ENCODE measurements around the gene GAREM1.

The GAREM1 gene

GRCh38 chr18:32299484-32299883, 171.2 kb downstream of the GAREM1 start:
- in situ Hi-C loops (cut with HindIII; ENCODE audit: low sequenced_read_pairs) = loop anchor here (25.0 kb wide), 1 partner anchor 163 kb away; the partner anchor contains the start of gene GAREM1

- in situ Hi-C loops (cut with HindIII; ENCODE audit: low sequenced_read_pairs) = loop anchor here (25.0 kb wide), 1 partner anchor 164 kb away; the partner anchor contains the start of gene GAREM1
These were observed 172.5 kb downstream of the GAREM1 start for GRCh38 chr18:32298171-32298667.

- in situ Hi-C loops (cut with HindIII; ENCODE audit: low sequenced_read_pairs) = loop anchor here (25.0 kb wide), 1 partner anchor 165 kb away; the partner anchor contains the start of gene GAREM1
These were observed 173.0 kb downstream of the GAREM1 start for GRCh38 chr18:32297579-32298170.

- in situ Hi-C loops (cut with HindIII; ENCODE audit: low sequenced_read_pairs) = loop anchor here (25.0 kb wide), 1 partner anchor 165 kb away; the partner anchor contains the start of gene GAREM1
These were observed 173.8 kb downstream of the GAREM1 start for GRCh38 chr18:32296851-32297250.

GRCh38 chr18:32295604-32296003, 175.1 kb downstream of the GAREM1 start:
- in situ Hi-C loops (cut with HindIII; ENCODE audit: low sequenced_read_pairs) = loop anchor here (25.0 kb wide), 1 partner anchor 167 kb away; the partner anchor contains the start of gene GAREM1

GRCh38 chr18:32293107-32293506, 177.6 kb downstream of the GAREM1 start:
- in situ Hi-C loops (cut with HindIII; ENCODE audit: low sequenced_read_pairs) = loop anchor here (25.0 kb wide), 1 partner anchor 169 kb away; the partner anchor contains the start of gene GAREM1

- in situ Hi-C loops (cut with HindIII; ENCODE audit: low sequenced_read_pairs) = loop anchor here (25.0 kb wide), 1 partner anchor 171 kb away; the partner anchor contains the start of gene GAREM1
These were observed 179.1 kb downstream of the GAREM1 start for GRCh38 chr18:32291623-32292022.

GRCh38 chr18:32290810-32291209, 179.9 kb downstream of the GAREM1 start:
- in situ Hi-C loops (cut with HindIII; ENCODE audit: low sequenced_read_pairs) = loop anchor here (25.0 kb wide), 1 partner anchor 171 kb away; the partner anchor contains the start of gene GAREM1

- in situ Hi-C loops (cut with HindIII; ENCODE audit: low sequenced_read_pairs) = loop anchor here (25.0 kb wide), 1 partner anchor 173 kb away; the partner anchor contains the start of gene GAREM1
These were observed 181.1 kb downstream of the GAREM1 start for GRCh38 chr18:32289483-32290075.

- in situ Hi-C loops (cut with HindIII; ENCODE audit: low sequenced_read_pairs) = loop anchor here (25.0 kb wide), 1 partner anchor 174 kb away; the partner anchor contains the start of gene GAREM1
These were observed 182.8 kb downstream of the GAREM1 start for GRCh38 chr18:32287873-32288272.

- in situ Hi-C loops (cut with HindIII; ENCODE audit: low sequenced_read_pairs) = loop anchor here (25.0 kb wide), 1 partner anchor 175 kb away; the partner anchor contains the start of gene GAREM1
These were observed 183.4 kb downstream of the GAREM1 start for GRCh38 chr18:32287249-32287648.

GRCh38 chr18:32286749-32287148, 183.9 kb downstream of the GAREM1 start:
- in situ Hi-C loops (cut with HindIII; ENCODE audit: low sequenced_read_pairs) = loop anchor here (25.0 kb wide), 1 partner anchor 176 kb away; the partner anchor contains the start of gene GAREM1

GRCh38 chr18:32284284-32284683, 186.4 kb downstream of the GAREM1 start:
- in situ Hi-C loops (cut with HindIII; ENCODE audit: low sequenced_read_pairs) = loop anchor here (25.0 kb wide), 1 partner anchor 178 kb away; the partner anchor contains the start of gene GAREM1

GRCh38 chr18:32280911-32281310, 189.8 kb downstream of the GAREM1 start:
- in situ Hi-C loops (cut with HindIII; ENCODE audit: low sequenced_read_pairs) = loop anchor here (25.0 kb wide), 1 partner anchor 181 kb away; the partner anchor contains the start of gene GAREM1

- in situ Hi-C loops (cut with HindIII; ENCODE audit: low sequenced_read_pairs) = loop anchor here (25.0 kb wide), 1 partner anchor 182 kb away; the partner anchor contains the start of gene GAREM1
These were observed 190.4 kb downstream of the GAREM1 start for GRCh38 chr18:32280188-32280783.

- in situ Hi-C loops (cut with HindIII; ENCODE audit: low sequenced_read_pairs) = loop anchor here (5.0 to 25.0 kb wide), 2 partner anchors 101 to 184 kb away; partner anchors contain the start of gene GAREM1
These were observed 192.4 kb downstream of the GAREM1 start for GRCh38 chr18:32278177-32278799.

- in situ Hi-C loops (cut with HindIII; ENCODE audit: low sequenced_read_pairs) = loop anchor here (5.0 to 25.0 kb wide), 2 partner anchors 100 to 185 kb away; partner anchors contain the start of gene GAREM1
These were observed 193.1 kb downstream of the GAREM1 start for GRCh38 chr18:32277549-32277948.

- in situ Hi-C loops (cut with HindIII; ENCODE audit: low sequenced_read_pairs) = loop anchor here (5.0 to 25.0 kb wide), 2 partner anchors 100 to 185 kb away; partner anchors contain the start of gene GAREM1
These were observed 193.8 kb downstream of the GAREM1 start for GRCh38 chr18:32276906-32277305.

GRCh38 chr18:32276256-32276655, 194.4 kb downstream of the GAREM1 start:
- in situ Hi-C loops (cut with HindIII; ENCODE audit: low sequenced_read_pairs) = loop anchor here (5.0 to 25.0 kb wide), 2 partner anchors 99 to 186 kb away; partner anchors contain the start of gene GAREM1

- in situ Hi-C loops (cut with HindIII; ENCODE audit: low sequenced_read_pairs) = loop anchor here (5.0 to 25.0 kb wide), 2 partner anchors 98 to 187 kb away; partner anchors contain the start of gene GAREM1
These were observed 195.5 kb downstream of the GAREM1 start for GRCh38 chr18:32275221-32275620.

Measured in endothelial cell of hepatic sinusoid (primary cell).